ENCODE measurements around the gene ATP6V0B.

ATP6V0B gene

GRCh38 chr1:43983253-43983899 lies 8.6 kb downstream of the ATP6V0B start:
- Histone ChIP-seq H3K4me3 (replicated peaks; ENCODE audit: insufficient read depth, low read length) (no peak overlapping the region), H3K27me3 (ENCODE audit: insufficient read depth, poor library complexity, severe bottlenecking) (no peaks in the 10 kb centered on the region), H3K27ac (replicated peaks) (no peak overlapping the region)
- no peak for DNase-seq (ENCODE audit: low read depth in 1 of 2, low spot score in 1 of 2)
- TF ChIP-seq SPI1 (IDR thresholded peaks at IDR 0.05; ENCODE audit: borderline replicate concordance, low read depth) = no peak
- no peak for TF ChIP-seq GABPA (IDR thresholded peaks at IDR 0.05; ENCODE audit: low read depth)
- TF ChIP-seq, protein P1, sequence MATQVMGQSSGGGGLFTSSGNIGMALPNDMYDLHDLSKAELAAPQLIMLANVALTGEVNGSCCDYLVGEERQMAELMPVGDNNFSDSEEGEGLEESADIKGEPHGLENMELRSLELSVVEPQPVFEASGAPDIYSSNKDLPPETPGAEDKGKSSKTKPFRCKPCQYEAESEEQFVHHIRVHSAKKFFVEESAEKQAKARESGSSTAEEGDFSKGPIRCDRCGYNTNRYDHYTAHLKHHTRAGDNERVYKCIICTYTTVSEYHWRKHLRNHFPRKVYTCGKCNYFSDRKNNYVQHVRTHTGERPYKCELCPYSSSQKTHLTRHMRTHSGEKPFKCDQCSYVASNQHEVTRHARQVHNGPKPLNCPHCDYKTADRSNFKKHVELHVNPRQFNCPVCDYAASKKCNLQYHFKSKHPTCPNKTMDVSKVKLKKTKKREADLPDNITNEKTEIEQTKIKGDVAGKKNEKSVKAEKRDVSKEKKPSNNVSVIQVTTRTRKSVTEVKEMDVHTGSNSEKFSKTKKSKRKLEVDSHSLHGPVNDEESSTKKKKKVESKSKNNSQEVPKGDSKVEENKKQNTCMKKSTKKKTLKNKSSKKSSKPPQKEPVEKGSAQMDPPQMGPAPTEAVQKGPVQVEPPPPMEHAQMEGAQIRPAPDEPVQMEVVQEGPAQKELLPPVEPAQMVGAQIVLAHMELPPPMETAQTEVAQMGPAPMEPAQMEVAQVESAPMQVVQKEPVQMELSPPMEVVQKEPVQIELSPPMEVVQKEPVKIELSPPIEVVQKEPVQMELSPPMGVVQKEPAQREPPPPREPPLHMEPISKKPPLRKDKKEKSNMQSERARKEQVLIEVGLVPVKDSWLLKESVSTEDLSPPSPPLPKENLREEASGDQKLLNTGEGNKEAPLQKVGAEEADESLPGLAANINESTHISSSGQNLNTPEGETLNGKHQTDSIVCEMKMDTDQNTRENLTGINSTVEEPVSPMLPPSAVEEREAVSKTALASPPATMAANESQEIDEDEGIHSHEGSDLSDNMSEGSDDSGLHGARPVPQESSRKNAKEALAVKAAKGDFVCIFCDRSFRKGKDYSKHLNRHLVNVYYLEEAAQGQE (IDR thresholded peaks at IDR 0.05; ENCODE audit: insufficient replicate concordance, low read depth) = no peak
- TF ChIP-seq POLR2AphosphoS5 (IDR thresholded peaks at IDR 0.05; ENCODE audit: low read depth) = no peak
- TF ChIP-seq, protein P2, sequence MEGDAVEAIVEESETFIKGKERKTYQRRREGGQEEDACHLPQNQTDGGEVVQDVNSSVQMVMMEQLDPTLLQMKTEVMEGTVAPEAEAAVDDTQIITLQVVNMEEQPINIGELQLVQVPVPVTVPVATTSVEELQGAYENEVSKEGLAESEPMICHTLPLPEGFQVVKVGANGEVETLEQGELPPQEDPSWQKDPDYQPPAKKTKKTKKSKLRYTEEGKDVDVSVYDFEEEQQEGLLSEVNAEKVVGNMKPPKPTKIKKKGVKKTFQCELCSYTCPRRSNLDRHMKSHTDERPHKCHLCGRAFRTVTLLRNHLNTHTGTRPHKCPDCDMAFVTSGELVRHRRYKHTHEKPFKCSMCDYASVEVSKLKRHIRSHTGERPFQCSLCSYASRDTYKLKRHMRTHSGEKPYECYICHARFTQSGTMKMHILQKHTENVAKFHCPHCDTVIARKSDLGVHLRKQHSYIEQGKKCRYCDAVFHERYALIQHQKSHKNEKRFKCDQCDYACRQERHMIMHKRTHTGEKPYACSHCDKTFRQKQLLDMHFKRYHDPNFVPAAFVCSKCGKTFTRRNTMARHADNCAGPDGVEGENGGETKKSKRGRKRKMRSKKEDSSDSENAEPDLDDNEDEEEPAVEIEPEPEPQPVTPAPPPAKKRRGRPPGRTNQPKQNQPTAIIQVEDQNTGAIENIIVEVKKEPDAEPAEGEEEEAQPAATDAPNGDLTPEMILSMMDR (IDR thresholded peaks at IDR 0.05; ENCODE audit: insufficient read depth, low read length) = no peak

DNA sequence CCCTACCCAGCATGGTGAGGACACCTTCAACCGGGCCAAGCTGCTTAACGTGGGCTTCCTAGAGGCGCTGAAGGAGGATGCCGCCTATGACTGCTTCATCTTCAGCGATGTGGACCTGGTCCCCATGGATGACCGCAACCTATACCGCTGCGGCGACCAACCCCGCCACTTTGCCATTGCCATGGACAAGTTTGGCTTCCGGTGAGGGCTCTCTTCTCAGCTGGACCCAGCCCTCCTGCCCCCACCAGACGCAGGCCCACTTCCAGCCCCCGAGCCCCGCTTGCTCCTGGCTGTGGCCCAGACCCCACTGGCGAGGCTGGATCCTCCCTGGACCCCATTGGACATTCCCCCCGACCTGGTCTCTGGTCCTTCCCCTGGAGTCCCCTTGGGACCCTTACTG lies 10.1 kb downstream of the ATP6V0B start:
- H3K27me3 ChIP-seq (ENCODE audit: insufficient read depth, poor library complexity, severe bottlenecking) = no peaks in the 10 kb centered on the region
- no peak for DNase-seq (ENCODE audit: low read depth in 1 of 2, low spot score in 1 of 2)
- H3K4me3 ChIP-seq (replicated peaks; ENCODE audit: insufficient read depth, low read length) = no peak overlapping the region
- TF ChIP-seq GABPA (IDR thresholded peaks at IDR 0.05; ENCODE audit: low read depth) (no peak), SPI1 (IDR thresholded peaks at IDR 0.05; ENCODE audit: borderline replicate concordance, low read depth) (no peak), POLR2AphosphoS5 (IDR thresholded peaks at IDR 0.05; ENCODE audit: low read depth) (no peak)
- TF ChIP-seq, protein P2 (IDR thresholded peaks at IDR 0.05; ENCODE audit: insufficient read depth, low read length) = no peak
- TF ChIP-seq, protein P1 (IDR thresholded peaks at IDR 0.05; ENCODE audit: insufficient replicate concordance, low read depth) = no peak
- H3K27ac ChIP-seq (replicated peaks) = no peak overlapping the region

DNA sequence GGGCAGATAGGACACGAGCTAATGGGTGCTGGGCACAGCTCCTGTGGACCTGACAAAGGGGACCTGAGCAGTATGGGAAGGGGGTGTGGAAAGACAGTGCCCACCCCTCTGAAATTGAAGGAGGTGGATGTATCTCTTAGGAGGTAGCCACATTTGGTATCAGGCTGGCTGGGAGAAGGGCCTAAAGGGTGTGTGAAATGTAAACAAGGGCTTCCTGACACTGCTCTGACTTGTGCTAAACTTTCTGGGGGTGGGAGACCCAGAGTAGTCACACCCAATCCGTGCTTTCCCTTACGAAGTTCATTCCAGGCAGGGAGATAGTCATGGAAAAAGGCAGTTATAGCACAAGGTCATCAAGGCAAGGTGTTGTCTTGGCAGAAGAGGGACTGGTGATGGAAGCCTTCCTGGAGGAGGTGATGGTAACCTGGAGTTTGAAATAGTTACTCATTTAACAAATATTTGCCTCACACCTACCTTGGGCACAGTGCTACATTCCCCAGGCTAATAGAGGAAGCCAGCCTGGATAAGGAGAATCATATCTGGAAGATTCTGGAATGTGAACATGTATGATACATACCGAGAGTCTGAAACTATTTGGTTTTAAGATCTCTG lies 11.3 kb downstream of the ATP6V0B start:
- Histone ChIP-seq H3K4me3 (replicated peaks; ENCODE audit: insufficient read depth, low read length) (no peak overlapping the region), H3K27ac (replicated peaks) (no peak overlapping the region), H3K27me3 (ENCODE audit: insufficient read depth, poor library complexity, severe bottlenecking) (no peaks in the 10 kb centered on the region)
- DNase-seq (ENCODE audit: low read depth in 1 of 2, low spot score in 1 of 2) = no peak
- TF ChIP-seq GABPA (IDR thresholded peaks at IDR 0.05; ENCODE audit: low read depth) (no peak), SPI1 (IDR thresholded peaks at IDR 0.05; ENCODE audit: borderline replicate concordance, low read depth) (no peak), POLR2AphosphoS5 (IDR thresholded peaks at IDR 0.05; ENCODE audit: low read depth) (no peak)
- TF ChIP-seq, protein P2 (IDR thresholded peaks at IDR 0.05; ENCODE audit: insufficient read depth, low read length) = no peak
- TF ChIP-seq, protein P1 (IDR thresholded peaks at IDR 0.05; ENCODE audit: insufficient replicate concordance, low read depth) = no peak
